Activated CD4-positive, CD25-positive, alpha-beta regulatory T cell treated with anti-CD3 and anti-CD28 coated beads, Interleukin-2, amount 50 U/mL, for 16 hours (primary cell): ENCODE results near the gene RNF182.
"Not testable (repeated sequence)": the region's sequence is repeated elsewhere in the genome, so short reads cannot be mapped to it uniquely, and the experiment has no call there.

Experiments
- DNase-seq: peaks from one replicate; pipeline ENCODE4 v3.0.0-alpha.2; 2020; ENCODE audit warnings: low read depth, low spot score

The RNF182 gene

DNA sequence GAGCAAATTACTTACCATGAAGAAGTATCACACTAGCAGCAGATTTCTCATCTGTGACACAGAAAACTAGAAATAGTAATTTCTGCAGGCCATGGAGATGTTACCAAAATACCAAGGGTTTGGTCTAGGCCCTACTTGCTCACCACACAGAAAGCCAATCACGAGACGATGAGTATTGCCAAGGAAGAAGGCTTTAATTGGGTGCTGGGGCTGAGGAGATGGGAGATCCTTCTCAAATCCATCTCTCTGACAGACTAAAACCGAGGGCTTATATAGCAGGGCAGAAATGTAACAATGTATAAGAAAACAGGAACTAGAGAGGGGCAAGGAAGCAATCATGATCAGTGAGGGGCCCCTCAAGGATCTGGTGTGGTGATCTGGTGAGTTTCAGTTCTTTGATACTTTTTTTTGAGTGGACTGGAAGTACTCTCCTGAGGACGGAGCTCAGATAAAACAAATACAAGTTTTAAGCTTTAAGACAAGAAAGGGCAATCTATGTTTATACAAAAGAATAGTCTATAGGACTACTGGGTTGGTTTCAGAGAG, 40.9 kb downstream of the RNF182 start:
- no peak for DNase-seq

DNA sequence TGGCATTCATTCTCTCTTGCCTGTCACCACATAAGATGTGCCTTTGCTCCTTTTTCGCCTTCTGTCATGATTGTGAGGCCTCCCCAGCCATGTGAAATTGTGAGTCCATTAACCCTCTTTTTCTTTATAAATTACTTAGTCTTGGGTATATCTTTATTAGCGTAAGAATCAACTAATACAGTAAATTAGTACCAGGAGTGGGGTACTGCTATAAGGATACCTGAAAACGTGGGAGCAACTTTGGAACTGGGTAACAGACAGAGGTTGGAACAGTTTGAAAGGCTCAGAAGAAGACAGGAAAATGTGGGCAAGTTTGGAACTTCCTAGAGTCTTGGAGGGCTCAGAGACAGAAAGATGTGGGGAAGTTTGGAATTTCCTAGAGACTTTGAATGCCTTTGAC, 46.6 kb downstream of the RNF182 start:
- no peak for DNase-seq

DNA sequence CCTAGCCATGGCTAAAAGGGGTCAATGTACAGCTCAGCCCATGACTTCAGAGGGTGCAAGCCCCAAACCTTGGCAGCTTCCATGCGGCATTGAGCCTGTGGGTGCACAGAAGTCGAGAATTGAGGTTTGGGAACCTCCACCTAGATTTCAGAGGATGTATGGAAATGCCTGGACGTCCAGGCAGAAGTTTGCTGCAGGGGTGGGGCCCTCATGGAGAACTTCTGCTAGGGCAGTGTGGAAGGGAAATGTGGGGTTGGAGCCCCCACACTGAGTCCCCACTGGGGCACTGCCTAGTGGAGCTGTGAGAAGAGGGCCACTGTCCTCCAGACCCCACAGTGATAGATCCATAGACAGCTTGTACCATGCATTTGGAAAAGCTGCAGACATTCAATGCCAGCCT, 47.9 kb downstream of the RNF182 start:
- not testable (repeated sequence) for DNase-seq

DNA sequence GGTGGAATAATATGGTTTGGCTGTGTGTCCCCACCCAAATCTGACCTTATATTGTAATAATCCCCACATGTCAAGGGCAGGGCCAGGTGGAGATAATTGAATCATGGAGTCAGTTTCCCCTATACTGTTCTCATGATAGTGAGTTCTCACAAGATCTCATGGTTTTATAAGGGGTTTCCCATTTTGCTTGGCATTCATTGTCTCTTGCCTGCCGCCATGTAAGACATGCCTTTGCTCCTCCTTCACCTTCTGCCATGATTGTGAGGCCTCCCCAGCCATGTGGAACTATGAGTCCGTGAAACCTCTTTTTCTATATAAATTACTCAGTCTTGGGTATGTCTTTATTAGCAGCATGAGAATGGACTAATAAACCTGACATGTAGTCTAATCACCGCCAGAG, 48.7 kb downstream of the RNF182 start:
- not testable (repeated sequence) for DNase-seq

DNA sequence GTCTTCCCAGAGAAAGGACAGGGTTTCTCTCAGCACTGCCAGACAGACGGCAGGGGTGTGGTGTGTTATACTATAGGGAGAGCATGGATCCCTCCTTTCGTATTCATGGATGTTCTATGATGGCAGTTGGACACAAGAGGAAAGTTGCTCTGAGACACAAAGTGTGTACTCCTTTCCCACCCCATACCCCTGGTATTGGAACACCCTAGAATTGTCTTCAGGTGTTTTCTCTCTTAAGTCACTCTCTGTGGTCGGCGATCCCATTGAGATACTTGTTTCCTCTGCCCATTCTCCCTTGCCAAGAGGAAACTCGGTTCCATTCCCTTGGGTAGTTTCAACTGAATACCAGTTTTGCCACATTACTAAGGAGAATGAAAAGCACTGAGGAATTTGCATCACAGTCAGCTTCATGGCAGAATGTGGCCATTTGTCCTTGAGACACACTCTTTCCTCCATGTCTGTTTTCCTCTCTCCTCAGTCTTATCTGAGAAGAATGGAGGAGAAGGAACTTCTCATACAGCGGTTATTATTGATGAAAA, 53.4 kb downstream of the RNF182 start:
- no peak for DNase-seq

DNA sequence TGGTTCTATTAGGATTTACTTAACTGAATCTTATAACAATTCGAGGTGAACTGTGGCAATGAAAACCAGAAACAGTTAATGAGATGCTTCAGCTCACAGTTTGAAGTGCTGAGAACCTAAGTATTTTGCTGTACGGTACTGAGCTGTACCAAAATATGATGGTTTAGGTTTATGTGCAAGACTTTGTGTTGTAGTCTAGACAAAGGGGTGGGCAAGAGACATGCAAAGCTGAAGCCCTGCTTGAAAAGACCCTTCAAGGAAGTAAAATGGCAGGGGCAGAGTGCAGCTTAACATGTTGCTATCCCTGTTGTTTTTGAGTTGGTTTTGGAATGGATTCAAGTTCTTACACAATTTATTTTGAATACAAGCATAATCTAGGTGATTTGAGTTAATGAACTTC, 54.0 kb downstream of the RNF182 start:
- DNase-seq: no peak

DNA sequence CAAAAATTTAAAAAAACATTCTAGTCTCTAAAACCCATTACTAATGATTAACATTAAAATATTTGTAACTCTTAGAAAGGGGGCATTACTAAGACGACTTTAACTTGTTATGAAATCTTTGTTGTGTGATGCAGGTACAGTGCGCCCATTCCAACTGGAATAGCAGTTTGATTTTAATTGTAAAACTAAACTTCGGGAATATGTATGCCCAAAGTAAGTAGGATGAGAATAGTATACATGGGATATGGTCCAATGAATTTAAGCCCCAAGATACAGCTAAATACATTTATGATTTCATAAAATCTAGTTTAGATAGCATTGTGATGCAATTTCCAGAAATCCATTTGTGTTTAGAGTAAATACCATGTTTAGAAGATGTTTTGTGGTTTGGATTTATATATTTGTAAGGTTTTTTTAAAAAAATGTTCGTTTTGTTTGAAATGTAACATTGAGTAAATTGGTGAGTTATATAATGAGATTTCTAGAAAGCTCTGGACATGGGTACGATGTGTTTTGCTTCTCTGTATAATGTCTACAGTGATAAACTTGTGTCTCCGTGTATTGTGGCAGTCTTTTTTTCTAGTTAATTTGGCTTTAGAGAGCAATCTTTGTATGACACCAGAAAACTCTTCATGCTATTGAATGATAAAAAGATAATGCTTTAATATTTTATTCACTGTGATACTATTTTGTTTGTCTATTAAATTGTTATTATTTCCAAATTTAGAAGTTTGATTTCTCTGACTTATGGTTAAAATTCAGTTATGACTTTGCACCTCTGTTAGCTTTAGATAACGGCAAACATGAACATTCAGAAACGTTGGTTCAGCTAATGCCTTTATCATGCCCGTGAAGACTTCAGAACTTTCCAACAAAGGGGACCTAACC, 54.8 kb downstream of the RNF182 start:
- DNase-seq: no peak

DNA sequence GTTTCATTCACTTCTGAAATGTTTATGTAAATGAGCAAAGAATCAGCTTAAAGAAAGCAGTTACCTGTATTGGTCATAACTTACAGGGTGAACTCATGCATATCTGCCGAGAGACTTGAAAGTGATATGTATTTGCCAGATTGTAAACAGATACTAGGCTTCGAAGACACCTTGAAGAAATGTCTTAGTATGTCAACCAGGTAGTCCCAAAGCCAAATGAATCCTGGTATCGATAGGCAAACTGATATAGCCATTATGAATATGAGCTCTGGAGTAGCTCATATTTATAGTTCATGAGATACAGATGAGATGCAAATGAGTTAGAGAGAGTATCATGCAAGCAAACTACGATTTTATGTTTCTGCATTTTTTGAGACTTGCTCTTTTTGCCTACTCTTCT, 55.8 kb downstream of the RNF182 start:
- DNase-seq: no peak

DNA sequence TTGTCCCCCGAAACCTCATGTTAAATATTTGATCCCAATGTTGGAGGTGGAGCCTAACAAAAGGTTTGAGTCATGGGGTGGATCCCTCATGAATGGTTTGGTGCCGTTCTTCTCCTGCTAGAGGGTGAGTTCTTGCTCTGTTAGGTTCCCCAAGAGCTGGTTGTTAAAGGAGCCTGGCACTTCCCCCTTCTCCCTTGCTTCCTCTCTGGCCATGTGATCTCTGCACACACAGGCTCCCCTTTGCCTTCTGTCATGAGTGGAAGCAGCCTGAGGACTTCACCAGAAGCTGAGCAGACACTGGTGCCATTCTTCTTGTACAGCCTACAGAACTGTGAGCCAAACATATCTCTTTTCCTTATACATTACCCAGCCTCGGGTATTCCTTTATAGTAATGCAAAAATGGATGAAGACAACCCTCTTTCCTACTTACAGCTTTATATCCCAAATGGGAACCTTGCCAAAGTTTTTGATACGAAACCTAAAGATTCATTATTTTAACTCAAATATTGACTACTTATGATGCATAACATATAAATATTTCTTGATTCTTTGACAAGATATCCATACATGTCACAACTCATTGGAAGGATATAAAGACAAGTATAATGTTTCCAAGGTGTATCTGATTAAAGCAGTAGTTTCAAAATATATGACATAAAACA, 61.0 kb downstream of the RNF182 start:
- DNase-seq: no peak

DNA sequence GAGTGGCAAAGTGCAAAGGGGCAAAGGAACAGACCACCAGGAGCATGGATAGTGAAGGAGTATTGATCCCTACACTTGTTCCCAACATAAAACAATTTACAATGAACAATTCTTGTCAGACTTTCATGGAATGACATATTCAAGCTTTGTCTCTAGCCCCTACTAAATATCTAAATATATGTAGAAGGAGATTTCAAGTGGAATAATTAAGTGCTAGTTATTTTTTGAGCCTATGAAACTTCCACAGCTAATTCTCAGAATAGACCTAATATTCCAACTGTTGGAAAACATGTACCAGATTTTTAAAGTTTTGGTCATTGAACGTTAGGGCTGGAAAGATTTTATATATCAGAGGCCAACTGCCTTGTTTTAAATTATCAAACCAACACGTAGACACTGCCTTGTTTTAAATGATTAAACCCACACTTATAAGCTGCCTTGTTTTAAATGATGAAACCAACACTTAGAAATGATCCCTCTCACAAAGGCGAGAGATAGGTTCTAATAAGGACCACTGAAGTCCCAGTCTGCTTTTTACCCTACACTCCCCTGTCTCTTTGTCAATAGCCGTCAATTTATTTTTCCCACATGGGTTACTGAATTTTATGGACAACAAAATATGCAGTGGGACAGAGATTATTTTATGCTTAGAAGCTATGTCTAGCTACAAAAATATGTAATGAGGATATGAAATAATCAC, 62.1 kb downstream of the RNF182 start:
- no peak for DNase-seq

DNA sequence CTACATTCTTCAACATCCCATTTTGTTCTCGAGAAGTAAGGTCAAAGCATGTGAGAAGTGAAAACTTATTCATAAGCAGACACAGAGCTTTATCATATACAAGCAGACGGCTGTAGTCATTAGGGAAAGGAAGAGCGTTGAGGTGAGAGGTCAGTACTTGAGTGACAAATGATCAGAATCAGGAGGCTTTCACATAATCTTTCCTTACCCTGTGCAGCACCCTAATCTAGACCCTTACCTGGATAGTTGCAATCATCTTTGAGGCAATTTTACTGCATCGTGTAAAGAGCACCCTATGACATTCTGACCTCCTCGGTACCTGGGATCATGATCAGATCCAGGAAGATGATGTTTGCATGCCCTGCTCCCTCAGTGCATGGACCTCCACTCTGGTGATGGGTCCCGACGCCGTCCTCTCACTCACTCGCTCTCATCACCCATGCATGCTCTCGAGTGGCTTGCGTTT, 62.7 kb downstream of the RNF182 start:
- no peak for DNase-seq

DNA sequence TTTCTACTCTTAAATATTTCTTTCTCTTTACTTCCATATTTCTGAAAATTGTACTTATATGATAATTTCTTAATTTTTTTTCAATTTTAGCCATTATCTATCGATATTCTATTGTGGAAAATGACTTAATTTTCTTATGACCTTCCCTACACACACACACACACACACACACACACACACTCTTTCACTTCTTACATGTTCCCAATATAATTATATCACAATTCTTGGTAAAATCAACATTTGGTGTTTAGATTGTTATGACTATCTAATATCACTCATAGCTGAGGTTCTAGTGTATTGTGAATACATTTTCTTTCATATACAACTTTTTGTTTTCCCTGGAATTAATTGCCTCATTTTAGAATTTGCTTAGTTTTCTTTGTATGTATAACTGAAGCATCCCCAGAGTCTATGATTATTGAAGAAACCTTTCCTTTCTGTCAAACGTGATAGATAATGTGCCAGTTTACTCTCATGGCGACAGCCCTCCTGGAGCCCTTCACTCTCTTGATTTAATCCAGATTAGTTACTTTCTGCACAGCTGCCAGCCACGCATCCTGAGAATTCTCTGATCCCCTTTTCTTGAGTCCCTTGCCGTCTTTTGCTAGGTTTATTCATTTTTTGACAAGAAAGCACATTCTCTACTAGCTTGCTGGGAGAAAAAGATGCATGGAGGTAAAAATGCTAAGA, 63.4 kb downstream of the RNF182 start:
- DNase-seq: no peak

DNA sequence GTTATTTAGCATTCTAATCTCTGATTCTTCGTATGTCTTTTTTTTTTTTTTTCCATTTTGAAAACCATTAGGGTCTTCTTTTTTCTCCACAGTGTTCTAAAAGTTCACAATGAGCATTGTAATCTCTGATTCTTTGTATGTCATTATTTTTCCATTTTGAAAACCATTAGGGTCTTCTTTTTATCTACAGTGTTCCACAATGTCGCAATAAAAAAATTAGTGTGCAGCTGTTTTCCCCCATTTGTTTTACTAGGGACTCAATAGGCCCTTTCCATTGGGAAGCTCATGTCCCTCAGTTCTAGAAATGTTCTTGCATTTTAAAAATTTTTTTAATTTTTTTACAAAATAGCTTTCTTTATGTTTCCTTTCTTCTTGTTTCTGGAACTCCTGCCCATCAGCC, 64.2 kb downstream of the RNF182 start:
- no peak for DNase-seq

DNA sequence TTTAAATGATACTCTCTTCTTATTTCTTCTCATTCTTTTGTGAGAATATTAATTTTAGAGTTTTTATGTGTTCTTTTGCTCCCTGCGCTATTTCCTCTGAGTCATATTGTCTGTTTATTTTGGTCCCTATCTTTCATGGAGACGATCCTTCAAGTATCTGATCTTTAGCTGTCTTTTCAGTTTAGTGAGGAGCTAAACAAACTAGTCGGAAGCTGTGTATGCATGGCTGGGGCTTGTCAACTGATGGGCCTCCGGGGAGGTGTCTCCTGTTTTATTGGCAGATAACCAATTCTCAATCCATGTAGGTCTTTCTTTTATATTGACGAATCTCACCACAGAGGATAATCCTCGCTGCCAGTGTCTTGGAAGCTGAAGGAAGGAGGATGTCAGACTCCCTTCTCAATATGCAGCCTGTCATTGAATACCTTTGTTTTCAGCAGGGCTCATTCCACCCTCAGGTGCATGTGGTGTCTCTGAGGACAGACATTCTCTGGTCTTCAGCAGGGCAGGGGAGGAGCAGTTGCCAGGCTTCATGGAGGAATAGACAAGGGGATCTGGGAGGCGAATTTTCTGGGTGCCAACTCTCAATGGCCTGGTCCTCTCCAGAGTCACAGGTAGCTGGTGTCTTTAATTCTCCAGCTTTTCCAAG, 64.9 kb downstream of the RNF182 start:
- DNase-seq: no peak

DNA sequence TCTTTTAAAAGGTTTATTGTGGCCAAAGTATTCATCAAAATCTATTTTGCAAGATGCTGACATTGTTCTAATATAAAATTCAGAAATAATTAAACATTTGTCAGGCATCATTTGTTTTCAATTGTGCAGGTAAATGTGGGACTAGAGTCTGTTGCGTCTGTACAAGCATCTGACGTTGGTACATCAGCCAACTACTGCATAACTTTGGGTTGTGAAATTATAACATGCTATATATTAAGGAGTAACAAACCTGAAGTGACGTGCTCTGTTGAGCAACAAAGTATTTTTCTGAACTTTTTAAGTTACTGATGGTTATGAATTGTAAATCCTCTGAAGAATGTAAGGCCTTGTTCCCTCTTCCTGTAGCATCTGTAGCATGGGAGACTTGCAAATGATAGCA, 66.0 kb downstream of the RNF182 start:
- no peak for DNase-seq

DNA sequence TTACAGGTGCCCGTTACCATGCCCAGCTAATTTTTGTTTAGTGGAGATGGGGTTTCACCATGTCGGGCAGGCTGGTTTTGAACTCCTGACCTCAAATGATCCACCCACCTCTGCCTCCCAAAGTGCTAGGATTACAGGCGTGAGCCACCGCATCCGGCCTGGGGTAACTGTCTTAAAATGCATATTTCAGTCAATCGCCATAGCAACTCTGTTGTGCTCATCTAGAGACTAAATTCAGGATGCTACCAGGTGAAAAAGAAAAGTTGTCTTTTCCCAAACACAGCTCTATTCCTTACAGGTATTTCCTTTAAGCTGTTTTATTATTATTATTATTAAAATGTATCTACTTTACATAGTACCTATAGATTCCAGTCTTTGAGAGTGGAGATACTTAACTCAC, 66.6 kb downstream of the RNF182 start:
- no peak for DNase-seq

DNA sequence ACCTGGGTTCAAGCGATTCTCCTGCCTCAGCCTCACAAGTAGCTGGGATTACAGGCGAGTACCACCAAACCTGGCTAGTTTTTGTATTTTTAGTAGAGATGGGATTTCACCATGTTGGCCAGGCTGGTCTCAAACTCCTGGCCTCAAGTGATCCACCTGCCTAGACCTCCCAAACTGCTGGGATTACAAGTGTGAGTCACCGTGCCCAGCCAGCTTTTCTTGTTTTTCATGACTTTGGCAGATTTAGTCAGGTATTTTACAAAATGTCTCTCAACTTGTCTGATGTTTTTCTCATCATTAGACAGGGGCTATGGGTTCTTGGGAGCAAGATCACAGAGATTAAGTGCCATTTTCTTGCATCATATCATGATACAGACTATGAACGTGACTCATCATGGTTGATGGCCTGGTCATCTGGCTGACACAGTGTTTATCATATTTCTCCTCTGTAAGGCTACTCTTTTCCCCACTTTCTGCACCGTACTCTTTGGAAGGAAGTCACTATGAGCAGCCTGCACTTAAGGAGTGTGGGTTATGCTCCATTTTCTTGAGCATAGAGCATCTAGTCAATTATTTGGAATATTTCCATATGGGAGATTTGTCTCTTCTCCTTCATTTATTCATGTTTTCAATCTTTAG, 67.8 kb downstream of the RNF182 start:
- DNase-seq: no peak

DNA sequence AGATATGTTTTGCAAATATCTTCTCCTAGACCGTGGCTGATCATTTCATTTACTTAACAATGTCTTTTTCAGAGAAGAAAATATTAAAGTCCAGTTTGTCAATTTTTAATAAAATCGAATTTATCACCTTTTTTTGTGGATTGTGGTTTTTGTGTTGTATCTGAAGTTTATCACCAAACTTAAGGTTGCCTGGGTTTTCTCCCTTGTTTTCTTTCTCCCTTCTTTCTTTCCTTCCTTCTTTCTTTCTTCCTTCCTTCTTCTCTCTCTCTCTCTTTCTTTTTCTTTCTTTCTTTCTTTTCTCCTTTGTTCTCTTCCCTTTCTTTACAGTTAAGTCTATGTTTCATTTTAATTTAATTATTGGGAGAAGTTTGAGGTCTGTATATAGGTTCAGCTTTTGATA, 68.7 kb downstream of the RNF182 start:
- no peak for DNase-seq

DNA sequence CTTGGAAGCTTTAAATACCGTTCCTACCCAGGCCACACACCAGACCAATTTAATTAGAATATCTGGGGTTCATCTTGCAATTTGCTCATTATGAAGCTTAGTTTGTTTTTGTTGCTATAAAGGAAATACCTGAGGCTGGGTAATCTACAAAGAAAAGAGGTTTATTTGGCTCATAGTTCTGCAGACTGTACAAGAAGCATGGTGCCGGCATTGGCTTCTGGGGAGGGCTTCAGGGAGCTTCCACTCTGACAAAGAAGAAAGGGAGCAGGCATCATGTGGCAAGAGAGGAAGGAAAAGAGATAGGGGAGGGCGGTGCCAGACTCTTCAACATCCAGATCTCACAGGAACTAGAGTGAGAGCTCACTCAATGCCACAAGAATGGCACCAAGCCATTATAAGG, 73.6 kb downstream of the RNF182 start:
- no peak for DNase-seq

DNA sequence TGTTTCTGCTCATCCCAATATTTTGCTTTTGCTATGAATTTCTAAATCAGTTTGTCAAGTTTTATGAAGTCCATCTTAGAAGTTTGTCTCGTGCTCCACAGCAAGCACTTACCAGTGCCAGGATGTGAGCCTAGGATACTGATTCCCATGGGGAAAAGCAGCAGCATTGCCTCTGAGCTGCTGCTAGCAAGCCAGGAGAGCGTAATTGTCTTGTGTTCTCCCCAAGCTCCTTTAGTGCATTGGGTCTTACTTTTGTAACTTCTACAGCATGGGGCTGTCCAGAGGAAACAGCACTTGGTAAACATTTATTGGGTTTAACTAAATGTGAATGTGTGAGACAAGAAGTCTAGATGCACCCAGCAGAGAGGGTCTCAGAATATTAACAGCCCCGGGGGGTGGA, 76.1 kb downstream of the RNF182 start:
- DNase-seq: no peak
